Ovary (tissue), 10 donors: Measurements from ENCODE around the gene CXCR5. TPM values are rescaled to one million over a fixed set of nuclear protein-coding genes. Genes with fewer than 3 reads are reported as not detected.

ENCODE experiments used
- DNase-seq, 5 donors: peaks; one replicate each; pipeline ENCODE4 v3.0.0-alpha.2; 2019 to 2020
- H3K27ac ChIP-seq, 2 donors: fragments of 200-600 bp; one replicate each; pipeline versions ENCODE4 v1.5.1 to v1.8.0; 2019 to 2022
- H3K27me3 ChIP-seq: fragments of 200-600 bp; one replicate; pipeline ENCODE4 v1.8.0; 2022
- H3K36me3 ChIP-seq: fragments of 200-600 bp; sonication (generic); one replicate; pipeline ENCODE4 v1.5.1; 2019
- H3K4me1 ChIP-seq: one replicate; pipeline ENCODE4 v1.8.1; 2013; ENCODE audit warnings: mild to moderate bottlenecking, moderate library complexity; ENCODE audit not compliant: insufficient read depth
- H3K4me3 ChIP-seq: fragments of 200-600 bp; sonication (generic); one replicate; pipeline ENCODE4 v1.5.1; 2017
- H3K9me3 ChIP-seq, 2 donors: fragments of 200-600 bp in 1 of 2; sonication (generic) in 1 of 2; one replicate each; pipeline versions ENCODE4 v1.5.1 to v1.8.1; 2013 to 2019; ENCODE audit warnings: mild to moderate bottlenecking in 1 of 2, moderate library complexity in 1 of 2
- EP300 ChIP-seq: sonication (generic); formaldehyde crosslinking; IDR thresholded peaks from one replicate; pipeline ENCODE4 v1.6.1; 2017; ENCODE audit warnings: antibody characterized with exemption
- POLR2A ChIP-seq: fragments of 450-650 bp; IDR thresholded peaks from one replicate; pipeline ENCODE4 v1.6.1; 2017; ENCODE audit warnings: antibody characterized with exemption, mild to moderate bottlenecking, moderate library complexity
- WGBS, 3 donors: extraction: QIAGEN DNeasy Blood & Tissue Kit in 1 of 3; methylation state at CpG; one replicate each; pipeline versions ENCODE4 v1.1.5 to v1.1.7; 2013 to 2017; 5-methylcytosine and 5-hydroxymethylcytosine counted together
- intact Hi-C, 4 donors: fragments of 100-400 bp; cut with DNase I; formaldehyde crosslinking; loops; one replicate each; pipeline versions ENCODE4 v1.11.0 to v1.15.1; 2022 to 2023
- long read RNA-seq, 3 donors: library from polyadenylated mRNA in 2 of 3; unstranded in 2 of 3; transcript quantifications; one replicate each; pipeline ENCODE4 v2.0.0 and lab custom pipeline, GENCODE V29; 2021 to 2026
- polyA plus RNA-seq, 2 donors: library from polyadenylated mRNA; stranded (reverse); fragments of 200-250 nt in 1 of 2; fragments of 350-450 nt in 1 of 2; fragmentation: Illumina TruSeq in 1 of 2; extraction: RNeasy Lipid Tissue Mini Kit (QIAGEN cat#74804) in 1 of 2; gene quantifications; one replicate each; pipeline ENCODE4 v1.2.3, GENCODE V29; 2013 to 2014
- total RNA-seq, 7 donors: library from RNA; depleted of rRNA in 2 of 7; stranded (reverse); fragments of >200 nt in 2 of 7; fragmentation: NEBNext Ultra II Directional in 3 of 7; extraction: Animal tissue kit (Norgen Biotek cat#: 25700) in 3 of 7; gene quantifications; one replicate each; pipeline versions ENCODE4 v1.1.0 to v1.2.4, GENCODE V29; 2016 to 2023
- TF ChIP-seq, protein P1 (sequence below), 3 donors: fragments of 450-650 bp in 2 of 3; fragments of 200-600 bp in 1 of 3; IDR thresholded peaks; one replicate each; pipeline versions ENCODE4 v1.5.1 to v1.8.0; 2016 to 2022; ENCODE audit warnings: antibody characterized with exemption in 3 of 3, mild to moderate bottlenecking in 1 of 3
- donor health status: DM: no; HTN: no; CAD: no; lungs with moderate emphysema.
- donor health status: DM: no; HTN: no; CAD: no.
- donor health status: Bipolar disorder and iron deficiency.
- donor health status: DM: yes; HTN: yes; CAD: no.
- donor health status: DM: no; HTN: no; CAD: no.
- donor health status: DM: yes; HTN: yes; CAD: no.

Gene CXCR5, protein sequence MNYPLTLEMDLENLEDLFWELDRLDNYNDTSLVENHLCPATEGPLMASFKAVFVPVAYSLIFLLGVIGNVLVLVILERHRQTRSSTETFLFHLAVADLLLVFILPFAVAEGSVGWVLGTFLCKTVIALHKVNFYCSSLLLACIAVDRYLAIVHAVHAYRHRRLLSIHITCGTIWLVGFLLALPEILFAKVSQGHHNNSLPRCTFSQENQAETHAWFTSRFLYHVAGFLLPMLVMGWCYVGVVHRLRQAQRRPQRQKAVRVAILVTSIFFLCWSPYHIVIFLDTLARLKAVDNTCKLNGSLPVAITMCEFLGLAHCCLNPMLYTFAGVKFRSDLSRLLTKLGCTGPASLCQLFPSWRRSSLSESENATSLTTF
- total RNA-seq (under 1 TPM in 1 of 7 donors, not detected in 6; 0.05 TPM), polyA plus RNA-seq (under 1 TPM in 1 of 2 donors, not detected in 1; 0.17 TPM)
- long read RNA-seq, donor 1, partial matches to known transcripts, result 0 of 18 reads
- long read RNA-seq, donor 1, other reads (novel, unspliced or antisense), result 18 of 18 reads
- long read RNA-seq, donor 2, partial matches to known transcripts, result 24 of 24 reads
- long read RNA-seq, donor 2, other reads (novel, unspliced or antisense), result 0 of 24 reads
- long read RNA-seq, donor 3, partial matches to known transcripts, result 0 of 1 reads
- long read RNA-seq, donor 3, other reads (novel, unspliced or antisense), result 1 of 1 reads

DNA sequence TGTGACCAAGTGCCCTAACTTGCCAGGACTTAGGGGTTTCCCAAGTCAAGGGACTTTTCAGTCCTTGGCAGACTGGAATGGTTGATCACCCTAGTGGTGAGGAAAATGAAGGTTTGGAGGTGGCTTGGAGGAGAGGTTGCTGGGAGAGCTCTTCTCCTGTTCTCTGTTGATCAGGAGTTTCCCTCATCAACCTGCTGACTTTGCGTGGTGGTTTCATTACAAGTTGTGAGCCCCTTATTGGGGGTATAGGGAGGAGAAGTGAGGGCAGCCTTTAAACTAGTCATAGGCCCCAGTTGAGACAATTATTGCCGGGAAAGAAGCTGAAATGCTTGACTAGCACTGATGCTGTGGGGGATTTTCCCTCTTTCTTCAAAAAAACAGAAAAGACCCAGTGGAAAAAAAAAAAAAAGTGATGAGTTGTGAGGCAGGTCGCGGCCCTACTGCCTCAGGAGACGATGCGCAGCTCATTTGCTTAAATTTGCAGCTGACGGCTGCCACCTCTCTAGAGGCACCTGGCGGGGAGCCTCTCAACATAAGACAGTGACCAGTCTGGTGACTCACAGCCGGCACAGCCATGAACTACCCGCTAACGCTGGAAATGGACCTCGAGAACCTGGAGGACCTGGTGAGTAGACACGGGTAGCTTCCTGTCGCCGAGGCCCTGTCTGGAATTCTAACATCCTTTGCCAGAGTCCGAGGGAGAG is at the start of gene CXCR5:
Gene CXCR5, plus strand, starts transcription at position 525 of the 704 bp plus-strand sequence. Its CDS starts 50 bp downstream, at position 575.
- intact Hi-C loops, result no loop called here
- Histone ChIP-seq H3K4me3 (no peak within 1 kb of the TSS), H3K27ac (no peak within 1 kb of the TSS)

DNA sequence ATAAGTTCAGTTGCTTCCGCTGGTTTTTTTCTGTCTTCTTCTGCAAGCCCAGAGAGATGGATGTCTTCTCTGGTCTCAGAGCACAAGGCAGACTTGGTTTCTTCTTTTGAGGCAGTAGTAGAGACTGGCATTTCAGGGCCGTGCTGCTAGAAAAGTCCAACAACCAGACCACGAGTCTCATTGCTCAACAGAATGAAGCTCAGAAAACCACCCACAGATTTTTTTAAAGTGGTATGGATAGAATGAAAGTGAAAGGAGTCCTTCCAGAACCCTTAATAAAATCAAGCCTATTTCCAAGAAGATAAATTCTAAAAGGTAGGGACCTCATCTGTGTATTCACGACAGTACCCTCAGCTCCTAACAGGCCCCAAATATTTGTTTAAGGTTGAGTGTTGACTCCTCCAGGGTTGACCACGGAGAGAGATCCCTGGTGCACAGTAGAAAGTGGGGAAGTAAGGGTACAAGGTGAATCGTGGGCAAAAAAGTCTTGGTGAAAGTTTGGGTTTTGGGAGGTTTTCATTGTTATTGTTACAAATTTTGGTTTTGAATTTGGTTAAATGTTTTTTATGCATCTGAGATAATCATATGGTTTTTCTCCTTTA is 49.2 kb upstream of the CXCR5 start:
- intact Hi-C loops, result no loop called here
- no peak for TF ChIP-seq EP300
- no peak for TF ChIP-seq POLR2A
- TF ChIP-seq, protein P1, sequence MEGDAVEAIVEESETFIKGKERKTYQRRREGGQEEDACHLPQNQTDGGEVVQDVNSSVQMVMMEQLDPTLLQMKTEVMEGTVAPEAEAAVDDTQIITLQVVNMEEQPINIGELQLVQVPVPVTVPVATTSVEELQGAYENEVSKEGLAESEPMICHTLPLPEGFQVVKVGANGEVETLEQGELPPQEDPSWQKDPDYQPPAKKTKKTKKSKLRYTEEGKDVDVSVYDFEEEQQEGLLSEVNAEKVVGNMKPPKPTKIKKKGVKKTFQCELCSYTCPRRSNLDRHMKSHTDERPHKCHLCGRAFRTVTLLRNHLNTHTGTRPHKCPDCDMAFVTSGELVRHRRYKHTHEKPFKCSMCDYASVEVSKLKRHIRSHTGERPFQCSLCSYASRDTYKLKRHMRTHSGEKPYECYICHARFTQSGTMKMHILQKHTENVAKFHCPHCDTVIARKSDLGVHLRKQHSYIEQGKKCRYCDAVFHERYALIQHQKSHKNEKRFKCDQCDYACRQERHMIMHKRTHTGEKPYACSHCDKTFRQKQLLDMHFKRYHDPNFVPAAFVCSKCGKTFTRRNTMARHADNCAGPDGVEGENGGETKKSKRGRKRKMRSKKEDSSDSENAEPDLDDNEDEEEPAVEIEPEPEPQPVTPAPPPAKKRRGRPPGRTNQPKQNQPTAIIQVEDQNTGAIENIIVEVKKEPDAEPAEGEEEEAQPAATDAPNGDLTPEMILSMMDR (IDR thresholded peaks at IDR 0.05), result no peak
- DNase-seq, result no peak

More for the DNA sequence above, at the start of gene CXCR5:
- 79 to 81% (median 80%) methylated on average over 16 of the region's 16 CpGs for WGBS, 3 donors
- TF ChIP-seq, protein P1 (IDR thresholded peaks at IDR 0.05), result no peak
- TF ChIP-seq POLR2A (no peak), EP300 (no peak)
- no peak for DNase-seq
- peaks cover 1% of the 10 kb centered on the region for H3K4me1 ChIP-seq
- H3K27me3 ChIP-seq, result no peaks in the 10 kb centered on the region
- no peaks in the 10 kb centered on the region for H3K36me3 ChIP-seq
- no peaks in the 10 kb centered on the region for H3K9me3 ChIP-seq

DNA sequence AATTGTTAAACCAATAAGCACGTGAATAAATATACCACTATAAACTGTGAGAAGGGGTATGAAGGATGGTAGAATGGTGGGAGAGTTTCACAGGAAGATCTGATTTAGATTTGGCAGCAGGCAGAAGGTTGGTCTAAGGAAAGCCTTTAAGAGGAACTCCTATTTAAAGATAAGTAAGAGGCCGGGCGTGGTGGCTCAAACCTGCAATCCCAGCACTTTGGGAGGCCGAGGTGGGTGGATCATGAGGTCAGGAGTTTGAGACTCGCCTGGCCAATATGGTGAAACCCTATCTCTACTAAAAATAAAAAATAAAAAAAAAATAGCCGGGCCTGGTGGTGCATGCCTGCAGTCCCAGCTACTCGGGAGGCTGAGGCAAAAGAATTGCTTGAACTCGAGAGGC is 45.8 kb upstream of the CXCR5 start:
- Histone ChIP-seq H3K36me3 (no peaks in the 10 kb centered on the region), H3K27ac (no peak overlapping the region), H3K4me3 (no peak overlapping the region), H3K9me3 (no peaks in the 10 kb centered on the region), H3K4me1 (no peaks in the 10 kb centered on the region), H3K27me3 (no peaks in the 10 kb centered on the region)
- DNase-seq, result no peak
- WGBS, 3 donors, result 87 to 90% (median 87%) methylated on average over 8 of the region's 8 CpGs
- no peak for TF ChIP-seq EP300
- TF ChIP-seq, protein P1 (IDR thresholded peaks at IDR 0.05), result no peak
- intact Hi-C loops, result no loop called here

More for the DNA sequence above, 49.2 kb upstream of the CXCR5 start:
- Histone ChIP-seq H3K27me3 (no peaks in the 10 kb centered on the region), H3K9me3 (no peaks in the 10 kb centered on the region), H3K4me1 (no peaks in the 10 kb centered on the region), H3K4me3 (no peak overlapping the region), H3K27ac (no peak overlapping the region), H3K36me3 (no peaks in the 10 kb centered on the region)
- 54 to 65% (median 61%) methylated on average over 6 of the region's 6 CpGs for WGBS, 3 donors

DNA sequence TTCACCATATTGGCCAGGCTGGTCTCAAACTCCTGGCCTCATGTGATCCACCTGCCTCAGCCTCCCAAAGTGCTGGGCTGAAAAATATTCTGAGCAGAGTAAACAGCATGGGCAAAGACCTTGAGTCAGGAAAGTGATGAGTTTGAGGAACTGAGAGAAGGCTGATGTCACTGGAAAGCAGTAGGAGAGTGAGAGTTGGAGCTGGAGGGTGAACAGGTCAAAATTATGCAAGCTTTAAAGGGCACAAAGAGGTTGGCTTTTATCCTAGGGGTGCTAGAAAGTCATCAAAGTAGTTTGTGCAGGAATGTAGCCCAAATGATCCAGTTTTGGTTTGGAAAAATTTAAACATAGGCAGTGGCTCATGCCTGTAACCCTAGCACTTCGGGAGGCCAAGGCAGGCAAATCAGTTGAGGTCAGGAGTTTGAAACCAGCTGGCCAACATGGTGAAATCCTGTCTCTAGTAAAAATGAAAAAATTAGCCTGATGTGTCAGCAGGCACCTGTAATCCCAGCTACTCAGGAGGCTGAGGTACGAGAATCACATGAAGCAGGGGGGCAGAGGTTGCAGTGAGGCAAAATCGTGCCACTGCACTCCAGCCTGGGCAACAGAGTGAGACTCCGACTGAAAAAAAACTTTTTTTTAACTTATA is 44.7 kb upstream of the CXCR5 start:
- 68 to 80% (median 76%) methylated on average over 4 of the region's 4 CpGs for WGBS, 3 donors
- no peak overlapping the region for H3K4me3 ChIP-seq
- H3K4me1 ChIP-seq, result no peaks in the 10 kb centered on the region
- H3K36me3 ChIP-seq, result no peaks in the 10 kb centered on the region
- TF ChIP-seq, protein P1 (IDR thresholded peaks at IDR 0.05), result no peak
- TF ChIP-seq EP300 (no peak), POLR2A (no peak)
- intact Hi-C loops, result no loop called here
- no peak overlapping the region for H3K27ac ChIP-seq
- H3K27me3 ChIP-seq, result no peaks in the 10 kb centered on the region
- no peak for DNase-seq
- no peaks in the 10 kb centered on the region for H3K9me3 ChIP-seq
